GM12891 (cell line): ENCODE results near the gene FAM193A.
"Not testable (repeated sequence)": the region's sequence is repeated elsewhere in the genome, so short reads cannot be mapped to it uniquely, and the experiment has no call there.

Source experiments
- PAX5 ChIP-seq: IDR thresholded peaks from 2 replicates; pipeline ENCODE4 v1.6.1; 2011; ENCODE audit warnings: low read length, moderate library complexity, mild to moderate bottlenecking; ENCODE audit not compliant: insufficient read depth, severe bottlenecking
- POLR2A ChIP-seq: IDR thresholded peaks from 2 replicates; pipeline ENCODE4 v1.6.1; 2011; ENCODE audit warnings: low read depth, low read length, control low read depth
- POLR2AphosphoS5 ChIP-seq: IDR thresholded peaks from 2 replicates; pipeline ENCODE4 v1.6.1; 2011; ENCODE audit warnings: low read depth, low read length, control low read depth
- POU2F2 ChIP-seq: IDR thresholded peaks from 2 replicates; pipeline ENCODE4 v1.6.1; 2011; ENCODE audit warnings: low read depth, mild to moderate bottlenecking, control low read depth, low read length, moderate library complexity
- SPI1 ChIP-seq: IDR thresholded peaks from 2 replicates; pipeline ENCODE4 v1.6.1; 2011; ENCODE audit warnings: low read depth, low read length, control low read depth
- TAF1 ChIP-seq: IDR thresholded peaks from 2 replicates; pipeline ENCODE4 v1.6.1; 2011; ENCODE audit warnings: low read depth, low read length, control low read depth

DNA sequence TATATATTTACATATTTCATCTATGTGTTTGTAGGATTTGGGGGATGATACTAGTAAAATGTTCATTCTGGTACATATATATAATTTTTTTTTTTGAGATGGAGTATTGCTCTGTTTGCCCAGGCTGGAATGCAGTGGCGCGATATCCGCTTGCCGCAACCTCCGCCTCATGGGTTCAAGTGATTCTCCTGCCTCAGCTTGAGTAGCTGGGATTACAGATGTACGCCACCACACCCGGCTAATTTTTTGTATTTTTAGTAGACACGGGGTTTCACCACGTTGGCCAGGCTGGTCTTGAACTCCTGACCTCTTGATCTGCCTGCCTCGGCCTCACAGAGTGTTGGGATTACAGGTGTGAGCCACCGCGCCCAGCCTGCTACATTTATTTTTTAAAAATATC lies 55.6 kb downstream of the FAM193A start:
- not testable (repeated sequence) for TF ChIP-seq POLR2AphosphoS5, TAF1, POLR2A, POU2F2, SPI1, PAX5
